SK-N-SH treated with all-trans-retinoic acid at 6 μM for 48 hours (cell line): ENCODE results near the gene YJEFN3.

Experiments
- ATAC-seq: fragments of 200-7000 bp; cut with Tn5 transposase; 3 replicates; pipeline ENCODE4 v1.9.1; 2020; ENCODE audit warnings: mild to moderate bottlenecking, moderate library complexity
- ARNTL ChIP-seq: fragments of 450-650 bp; formaldehyde crosslinking; IDR thresholded peaks from 2 replicates; pipeline ENCODE4 v1.5.0; 2020; ENCODE audit warnings: low read depth, mild to moderate bottlenecking, moderate library complexity, borderline replicate concordance
- BACH2 ChIP-seq: fragments of 250-450 bp; sonication (Bioruptor Pico); IDR thresholded peaks from 2 replicates; pipeline ENCODE4 v1.9.0; 2021; ENCODE audit warnings: mild to moderate bottlenecking, borderline replicate concordance
- CSDC2 ChIP-seq: fragments of 250-450 bp; sonication (Bioruptor Pico); IDR thresholded peaks from 2 replicates; pipeline ENCODE4 v1.5.0; 2020; ENCODE audit warnings: mild to moderate bottlenecking, moderate library complexity
- ESRRG ChIP-seq: fragments of 250-450 bp; sonication (Bioruptor Pico); IDR thresholded peaks from 2 replicates; pipeline ENCODE4 v1.6.1; 2021; ENCODE audit warnings: mild to moderate bottlenecking
- GLIS3 ChIP-seq: fragments of 250-450 bp; sonication (Bioruptor Pico); IDR thresholded peaks from 2 replicates; pipeline ENCODE4 v1.5.0; 2020; ENCODE audit warnings: mild to moderate bottlenecking, moderate library complexity
- ISL1 ChIP-seq: fragments of 250-450 bp; sonication (Bioruptor Pico); IDR thresholded peaks from 2 replicates; pipeline ENCODE4 v2.1.2; 2022; ENCODE audit warnings: mild to moderate bottlenecking, moderate library complexity
- OSR1 ChIP-seq: fragments of 250-450 bp; sonication (Bioruptor Pico); IDR thresholded peaks from 2 replicates; pipeline ENCODE4 v1.8.0; 2022; ENCODE audit warnings: moderate library complexity, mild to moderate bottlenecking, inconsistent platforms
- POU6F1 ChIP-seq: fragments of 250-450 bp; sonication (Bioruptor Pico); IDR thresholded peaks from 2 replicates; pipeline ENCODE4 v1.8.0; 2021; ENCODE audit warnings: low read depth, mild to moderate bottlenecking, moderate library complexity, borderline replicate concordance
- PPARA ChIP-seq: fragments of 250-450 bp; sonication (Bioruptor Pico); IDR thresholded peaks from 2 replicates; pipeline ENCODE4 v1.5.0; 2020; ENCODE audit warnings: mild to moderate bottlenecking, borderline replicate concordance
- RARB ChIP-seq: fragments of 250-450 bp; sonication (Bioruptor Pico); IDR thresholded peaks from 2 replicates; pipeline ENCODE4 v1.8.0; 2021; ENCODE audit warnings: mild to moderate bottlenecking, moderate library complexity
- SNAI2 ChIP-seq: fragments of 250-450 bp; sonication (Bioruptor Pico); IDR thresholded peaks from 2 replicates; pipeline ENCODE4 v1.5.0; 2020; ENCODE audit warnings: mild to moderate bottlenecking, moderate library complexity
- TCF4 ChIP-seq: fragments of 250-450 bp; sonication (Bioruptor Pico); IDR thresholded peaks from 2 replicates; pipeline ENCODE4 v1.8.0; 2021; ENCODE audit warnings: mild to moderate bottlenecking, moderate library complexity, borderline replicate concordance
- TOX ChIP-seq: fragments of 250-450 bp; sonication (Bioruptor Pico); IDR thresholded peaks from 2 replicates; pipeline ENCODE4 v1.8.0; 2021; ENCODE audit warnings: mild to moderate bottlenecking, moderate library complexity, borderline replicate concordance
- ZC3H10 ChIP-seq: fragments of 250-450 bp; sonication (Bioruptor Pico); IDR thresholded peaks from 2 replicates; pipeline ENCODE4 v1.5.1; 2021; ENCODE audit warnings: mild to moderate bottlenecking, moderate library complexity
- ZFP3 ChIP-seq: fragments of 250-450 bp; sonication (Bioruptor Pico); IDR thresholded peaks from 2 replicates; pipeline ENCODE4 v1.5.0; 2020; ENCODE audit warnings: mild to moderate bottlenecking, moderate library complexity
- ZFP30 ChIP-seq: fragments of 450-650 bp; formaldehyde crosslinking; IDR thresholded peaks from 2 replicates; pipeline ENCODE4 v1.5.0; 2022; ENCODE audit warnings: mild to moderate bottlenecking, moderate library complexity
- ZNF565 ChIP-seq: fragments of 450-650 bp; formaldehyde crosslinking; conservative IDR thresholded peaks from 2 replicates; pipeline ENCODE4 v1.5.0; 2020; ENCODE audit warnings: low read depth, mild to moderate bottlenecking, moderate library complexity
- TF ChIP-seq, protein P1 (sequence below): fragments of 250-450 bp; sonication (Bioruptor Pico); IDR thresholded peaks from 2 replicates; pipeline ENCODE4 v1.5.1; 2021; ENCODE audit warnings: mild to moderate bottlenecking, moderate library complexity
- TF ChIP-seq, protein P2 (sequence below): fragments of 250-450 bp; sonication (Bioruptor Pico); IDR thresholded peaks from 2 replicates; pipeline ENCODE4 v1.5.1; 2020; ENCODE audit warnings: low read depth, mild to moderate bottlenecking, moderate library complexity
- TF ChIP-seq, protein P3 (sequence below): fragments of 250-450 bp; sonication (Bioruptor Pico); IDR thresholded peaks from 2 replicates; pipeline ENCODE4 v1.8.0; 2020; ENCODE audit warnings: mild to moderate bottlenecking, moderate library complexity, borderline replicate concordance
- TF ChIP-seq, protein P4 (sequence below): fragments of 250-450 bp; sonication (Bioruptor Pico); IDR thresholded peaks from 2 replicates; pipeline ENCODE4 v1.5.0; 2020; ENCODE audit warnings: mild to moderate bottlenecking, moderate library complexity

YJEFN3 gene

DNA sequence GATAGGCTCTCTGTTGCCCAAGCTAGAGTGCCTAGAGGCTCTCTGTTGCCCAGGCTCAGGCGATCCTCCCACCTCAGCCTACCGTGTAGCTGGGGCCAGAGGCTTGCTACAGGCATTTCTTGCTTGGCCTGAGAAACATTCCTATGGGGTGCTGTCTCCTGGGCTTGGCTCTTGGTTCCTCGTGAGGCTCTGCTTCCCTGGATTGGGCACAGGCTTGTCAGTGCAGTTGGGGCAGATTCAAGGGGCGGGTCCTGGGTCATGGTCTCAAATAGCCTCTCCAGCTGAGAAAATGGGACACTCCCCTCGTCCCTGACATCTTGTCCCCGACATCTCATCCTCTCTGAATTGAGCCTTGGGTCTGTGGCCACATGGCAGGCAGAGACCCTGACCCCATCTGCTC lies 18.3 kb upstream of the YJEFN3 start:
- TF ChIP-seq RARB (CRISPR knock-in tag) (no peak), PPARA (CRISPR knock-in tag) (no peak), ZNF565 (CRISPR knock-in tag) (no peak), ISL1 (CRISPR knock-in tag) (no peak), CSDC2 (CRISPR knock-in tag) (no peak), TCF4 (CRISPR knock-in tag) (no peak), ARNTL (CRISPR knock-in tag) (no peak), ESRRG (CRISPR knock-in tag) (no peak), TOX (no peak), POU6F1 (CRISPR knock-in tag) (no peak), ZFP30 (no peak), SNAI2 (CRISPR knock-in tag) (no peak), GLIS3 (CRISPR knock-in tag) (no peak)
- TF ChIP-seq, protein P1, sequence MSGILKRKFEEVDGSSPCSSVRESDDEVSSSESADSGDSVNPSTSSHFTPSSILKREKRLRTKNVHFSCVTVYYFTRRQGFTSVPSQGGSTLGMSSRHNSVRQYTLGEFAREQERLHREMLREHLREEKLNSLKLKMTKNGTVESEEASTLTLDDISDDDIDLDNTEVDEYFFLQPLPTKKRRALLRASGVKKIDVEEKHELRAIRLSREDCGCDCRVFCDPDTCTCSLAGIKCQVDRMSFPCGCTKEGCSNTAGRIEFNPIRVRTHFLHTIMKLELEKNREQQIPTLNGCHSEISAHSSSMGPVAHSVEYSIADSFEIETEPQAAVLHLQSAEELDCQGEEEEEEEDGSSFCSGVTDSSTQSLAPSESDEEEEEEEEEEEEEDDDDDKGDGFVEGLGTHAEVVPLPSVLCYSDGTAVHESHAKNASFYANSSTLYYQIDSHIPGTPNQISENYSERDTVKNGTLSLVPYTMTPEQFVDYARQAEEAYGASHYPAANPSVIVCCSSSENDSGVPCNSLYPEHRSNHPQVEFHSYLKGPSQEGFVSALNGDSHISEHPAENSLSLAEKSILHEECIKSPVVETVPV (CRISPR knock-in tag): no peak
- TF ChIP-seq, protein P2, sequence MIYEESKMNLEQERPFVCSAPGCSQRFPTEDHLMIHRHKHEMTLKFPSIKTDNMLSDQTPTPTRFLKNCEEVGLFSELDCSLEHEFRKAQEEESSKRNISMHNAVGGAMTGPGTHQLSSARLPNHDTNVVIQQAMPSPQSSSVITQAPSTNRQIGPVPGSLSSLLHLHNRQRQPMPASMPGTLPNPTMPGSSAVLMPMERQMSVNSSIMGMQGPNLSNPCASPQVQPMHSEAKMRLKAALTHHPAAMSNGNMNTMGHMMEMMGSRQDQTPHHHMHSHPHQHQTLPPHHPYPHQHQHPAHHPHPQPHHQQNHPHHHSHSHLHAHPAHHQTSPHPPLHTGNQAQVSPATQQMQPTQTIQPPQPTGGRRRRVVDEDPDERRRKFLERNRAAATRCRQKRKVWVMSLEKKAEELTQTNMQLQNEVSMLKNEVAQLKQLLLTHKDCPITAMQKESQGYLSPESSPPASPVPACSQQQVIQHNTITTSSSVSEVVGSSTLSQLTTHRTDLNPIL (CRISPR knock-in tag): no peak
- TF ChIP-seq, protein P3, sequence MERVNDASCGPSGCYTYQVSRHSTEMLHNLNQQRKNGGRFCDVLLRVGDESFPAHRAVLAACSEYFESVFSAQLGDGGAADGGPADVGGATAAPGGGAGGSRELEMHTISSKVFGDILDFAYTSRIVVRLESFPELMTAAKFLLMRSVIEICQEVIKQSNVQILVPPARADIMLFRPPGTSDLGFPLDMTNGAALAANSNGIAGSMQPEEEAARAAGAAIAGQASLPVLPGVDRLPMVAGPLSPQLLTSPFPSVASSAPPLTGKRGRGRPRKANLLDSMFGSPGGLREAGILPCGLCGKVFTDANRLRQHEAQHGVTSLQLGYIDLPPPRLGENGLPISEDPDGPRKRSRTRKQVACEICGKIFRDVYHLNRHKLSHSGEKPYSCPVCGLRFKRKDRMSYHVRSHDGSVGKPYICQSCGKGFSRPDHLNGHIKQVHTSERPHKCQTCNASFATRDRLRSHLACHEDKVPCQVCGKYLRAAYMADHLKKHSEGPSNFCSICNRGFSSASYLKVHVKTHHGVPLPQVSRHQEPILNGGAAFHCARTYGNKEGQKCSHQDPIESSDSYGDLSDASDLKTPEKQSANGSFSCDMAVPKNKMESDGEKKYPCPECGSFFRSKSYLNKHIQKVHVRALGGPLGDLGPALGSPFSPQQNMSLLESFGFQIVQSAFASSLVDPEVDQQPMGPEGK (CRISPR knock-in tag): no peak
- TF ChIP-seq, all 23 proteins: peak for 0
- no peak for ATAC-seq

GRCh38 chr19:19513682-19514081 lies 15.0 kb upstream of the YJEFN3 start:
- no peak for TF ChIP-seq ESRRG (CRISPR knock-in tag)
- no peak for TF ChIP-seq ZFP3 (CRISPR knock-in tag)
- no peak for TF ChIP-seq TCF4 (CRISPR knock-in tag)
- no peak for TF ChIP-seq OSR1
- no peak for TF ChIP-seq PPARA (CRISPR knock-in tag)
- no peak for TF ChIP-seq ARNTL (CRISPR knock-in tag)
- TF ChIP-seq CSDC2 (CRISPR knock-in tag): no peak
- no peak for TF ChIP-seq ISL1 (CRISPR knock-in tag)
- TF ChIP-seq GLIS3 (CRISPR knock-in tag): no peak
- TF ChIP-seq, protein P2 (CRISPR knock-in tag): no peak
- TF ChIP-seq, protein P1 (CRISPR knock-in tag): no peak
- TF ChIP-seq TOX: no peak
- no peak for ATAC-seq

- ATAC-seq: no peak
- TF ChIP-seq OSR1 (no peak), PPARA (CRISPR knock-in tag) (no peak), ZC3H10 (no peak), CSDC2 (CRISPR knock-in tag) (no peak), TOX (no peak), BACH2 (CRISPR knock-in tag) (no peak)
- TF ChIP-seq, protein P4, sequence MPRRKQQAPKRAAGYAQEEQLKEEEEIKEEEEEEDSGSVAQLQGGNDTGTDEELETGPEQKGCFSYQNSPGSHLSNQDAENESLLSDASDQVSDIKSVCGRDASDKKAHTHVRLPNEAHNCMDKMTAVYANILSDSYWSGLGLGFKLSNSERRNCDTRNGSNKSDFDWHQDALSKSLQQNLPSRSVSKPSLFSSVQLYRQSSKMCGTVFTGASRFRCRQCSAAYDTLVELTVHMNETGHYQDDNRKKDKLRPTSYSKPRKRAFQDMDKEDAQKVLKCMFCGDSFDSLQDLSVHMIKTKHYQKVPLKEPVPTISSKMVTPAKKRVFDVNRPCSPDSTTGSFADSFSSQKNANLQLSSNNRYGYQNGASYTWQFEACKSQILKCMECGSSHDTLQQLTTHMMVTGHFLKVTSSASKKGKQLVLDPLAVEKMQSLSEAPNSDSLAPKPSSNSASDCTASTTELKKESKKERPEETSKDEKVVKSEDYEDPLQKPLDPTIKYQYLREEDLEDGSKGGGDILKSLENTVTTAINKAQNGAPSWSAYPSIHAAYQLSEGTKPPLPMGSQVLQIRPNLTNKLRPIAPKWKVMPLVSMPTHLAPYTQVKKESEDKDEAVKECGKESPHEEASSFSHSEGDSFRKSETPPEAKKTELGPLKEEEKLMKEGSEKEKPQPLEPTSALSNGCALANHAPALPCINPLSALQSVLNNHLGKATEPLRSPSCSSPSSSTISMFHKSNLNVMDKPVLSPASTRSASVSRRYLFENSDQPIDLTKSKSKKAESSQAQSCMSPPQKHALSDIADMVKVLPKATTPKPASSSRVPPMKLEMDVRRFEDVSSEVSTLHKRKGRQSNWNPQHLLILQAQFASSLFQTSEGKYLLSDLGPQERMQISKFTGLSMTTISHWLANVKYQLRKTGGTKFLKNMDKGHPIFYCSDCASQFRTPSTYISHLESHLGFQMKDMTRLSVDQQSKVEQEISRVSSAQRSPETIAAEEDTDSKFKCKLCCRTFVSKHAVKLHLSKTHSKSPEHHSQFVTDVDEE (CRISPR knock-in tag): no peak
- TF ChIP-seq, protein P3 (CRISPR knock-in tag): no peak
- TF ChIP-seq, protein P1 (CRISPR knock-in tag): no peak
Observed at GRCh38 chr19:19514215-19514657, 14.5 kb upstream of the YJEFN3 start.
